K562 (cell line): ENCODE results near the gene NACA. TPM values are rescaled to one million over a fixed set of nuclear protein-coding genes. Genes with fewer than 3 reads are reported as not detected.

Experiments used
- ATAC-seq: fragments of 200-7000 bp; cut with Tn5 transposase; 3 replicates; pipeline ENCODE4 v1.9.1; 2020; ENCODE audit warnings: moderate library complexity
- BruUV-seq: library from RNA; stranded (reverse); fragments of 400-500 nt; replicated peaks from 2 replicates; lab custom pipeline; 2021; lab: Mats Ljungman, UMichigan
- CTCF ChIA-PET: fragments of 300-600 bp; formaldehyde crosslinking; extraction: SDS; loops from one replicate; lab custom pipeline; 2021; ENCODE audit warnings: low intra/inter-chr PET ratio; lab: Yijun Ruan, JAX
- POLR2A ChIA-PET: fragments of 300-600, 350-650 bp; sonication (Branson Sonifier 250); formaldehyde crosslinking; extraction: SDS; loops from one replicate; lab custom pipeline; 2021; ENCODE audit warnings: antibody characterized with exemption, inconsistent platforms; lab: Yijun Ruan, JAX
- DNase-seq, 4 experiments: peaks; one replicate each; pipeline versions ENCODE4 v3.0.0 to v3.0.0-alpha.2; 2011 to 2018; ENCODE audit warnings: low spot score in 3 of 4, mixed read lengths in 3 of 4; ENCODE audit errors: extremely low read depth in 1 of 4
- FAIRE-seq: peaks from 2 replicates; lab custom pipeline; 2011; peaks lifted over from hg19 to GRCh38; lab: Jason Lieb, UNC
- H2AFZ ChIP-seq: 2 replicates; pipeline ENCODE4 v1.6.0; 2011; ENCODE audit warnings: low read depth, low read length, control low read depth, inconsistent platforms
- H3K27ac ChIP-seq: fragments of 200-600 bp; 3 replicates; pipeline ENCODE4 v1.8.0; 2011; ENCODE audit warnings: low read depth, mild to moderate bottlenecking, control low read depth, inconsistent platforms, low read length, moderate library complexity, mixed read lengths; ENCODE audit errors: extremely low read depth
- H3K27me3 ChIP-seq, 2 experiments: fragments of 300-600 bp in 1 of 2; 2 replicates in 1 of 2; 3 replicates in 1 of 2; pipeline versions ENCODE4 v1.6.0 to v1.8.0; 2011; ENCODE audit warnings: inconsistent platforms in 2 of 2, low read length in 2 of 2, mild to moderate bottlenecking in 1 of 2, mixed read lengths in 1 of 2, moderate library complexity in 1 of 2; ENCODE audit not compliant: control insufficient read depth in 2 of 2, insufficient read depth in 2 of 2
- H3K36me3 ChIP-seq: fragments of 300-600 bp; 3 replicates; pipeline ENCODE4 v1.8.0; 2011; ENCODE audit warnings: mild to moderate bottlenecking, low read length, inconsistent platforms; ENCODE audit not compliant: control insufficient read depth, insufficient read depth
- H3K4me1 ChIP-seq, 2 experiments: fragments of 200-600 bp in 1 of 2; replicated peaks in 1 of 2; 2 replicates in 1 of 2; 3 replicates in 1 of 2; pipeline versions ENCODE4 v1.5.1 to v1.8.0; 2011; ENCODE audit warnings: inconsistent platforms in 2 of 2, low read length in 2 of 2, mild to moderate bottlenecking in 1 of 2, mixed read lengths in 1 of 2, moderate library complexity in 1 of 2; ENCODE audit not compliant: control insufficient read depth in 2 of 2, insufficient read depth in 2 of 2
- H3K4me2 ChIP-seq: 2 replicates; pipeline ENCODE4 v1.6.1; 2011; ENCODE audit warnings: low read length, control low read depth, inconsistent platforms, mixed read lengths; ENCODE audit not compliant: insufficient read depth
- H3K4me3 ChIP-seq: fragments of 200-600 bp; sonication (generic), shearing (Covaris generic); 2 replicates; pipeline ENCODE4 v1.5.1; 2016; ENCODE audit warnings: control low read depth, inconsistent platforms
- H3K79me2 ChIP-seq: fragments of 200-600 bp; 3 replicates; pipeline ENCODE4 v1.8.0; 2011; ENCODE audit warnings: low read length, inconsistent platforms; ENCODE audit not compliant: control insufficient read depth, insufficient read depth
- H3K9ac ChIP-seq, 2 experiments: 2 replicates each; pipeline versions ENCODE4 v1.6.0 to v1.6.1; 2011; ENCODE audit warnings: low read depth in 2 of 2, low read length in 2 of 2, control low read depth in 1 of 2, inconsistent platforms in 1 of 2, mild to moderate bottlenecking in 1 of 2, mixed read lengths in 1 of 2; ENCODE audit not compliant: insufficient read depth in 1 of 2
- H3K9me1 ChIP-seq: one replicate; pipeline ENCODE4 v1.6.0; 2011; ENCODE audit warnings: inconsistent platforms, mild to moderate bottlenecking, low read length, moderate library complexity; ENCODE audit not compliant: control insufficient read depth, insufficient read depth
- H3K9me3 ChIP-seq: replicated peaks from 2 replicates; pipeline ENCODE4 v1.5.1; 2011; ENCODE audit warnings: low read depth, low read length, inconsistent platforms; ENCODE audit not compliant: control insufficient read depth, insufficient read depth
- H4K20me1 ChIP-seq: replicated peaks from 2 replicates; pipeline ENCODE4 v1.6.1; 2011; ENCODE audit warnings: low read length, inconsistent platforms, mixed read lengths; ENCODE audit not compliant: control insufficient read depth, insufficient read depth
- AFF1 ChIP-seq, 2 experiments: fragments of 450-650 bp; IDR thresholded peaks; 2 replicates each; pipeline ENCODE4 v1.6.1; 2018; ENCODE audit warnings: mild to moderate bottlenecking in 2 of 2, low read depth in 1 of 2; ENCODE audit not compliant: partially characterized antibody in 2 of 2
- BRD9 ChIP-seq: fragments of 450-650 bp; IDR thresholded peaks from 2 replicates; pipeline ENCODE4 v1.6.1; 2018; ENCODE audit warnings: low read depth; ENCODE audit not compliant: partially characterized antibody
- BRF1 ChIP-seq: IDR thresholded peaks from 3 replicates; pipeline ENCODE4 v1.6.1; 2011; ENCODE audit warnings: borderline replicate concordance, mild to moderate bottlenecking; ENCODE audit not compliant: insufficient read length; ENCODE audit errors: extremely low read depth
- CBFA2T2 ChIP-seq: fragments of 450-650 bp; conservative IDR thresholded peaks from 2 replicates; pipeline ENCODE4 v1.6.1; 2017; ENCODE audit warnings: mild to moderate bottlenecking
- DMBX1 ChIP-seq: fragments of 250-450 bp; sonication (Bioruptor Pico); IDR thresholded peaks from 2 replicates; pipeline ENCODE4 v1.8.0; 2022; ENCODE audit warnings: inconsistent platforms, mild to moderate bottlenecking, moderate library complexity, borderline replicate concordance
- FOXO4 ChIP-seq: fragments of 450-650 bp; formaldehyde crosslinking; IDR thresholded peaks from 2 replicates; pipeline ENCODE4 v1.4.0; 2020; ENCODE audit warnings: mild to moderate bottlenecking, moderate library complexity
- FOXP1 ChIP-seq: sonication (generic); formaldehyde crosslinking; IDR thresholded peaks from 2 replicates; pipeline ENCODE4 v1.8.0; 2022; ENCODE audit warnings: mild to moderate bottlenecking, missing genetic modification reagents
- IRF1 ChIP-seq: sonication (generic); formaldehyde crosslinking; IDR thresholded peaks from 2 replicates; pipeline ENCODE4 v1.8.0; 2022; ENCODE audit warnings: missing genetic modification reagents, mild to moderate bottlenecking, borderline replicate concordance
- NFE2L1 ChIP-seq: fragments of 450-650 bp; IDR thresholded peaks from 2 replicates; pipeline ENCODE4 v1.6.1; 2016; ENCODE audit warnings: missing genetic modification characterization, low read depth, mild to moderate bottlenecking, missing compliant biosample characterization, moderate library complexity, borderline replicate concordance
- NFIX ChIP-seq: fragments of 250-450 bp; sonication (Bioruptor Pico); IDR thresholded peaks from 2 replicates; pipeline ENCODE4 v1.4.0; 2020; ENCODE audit warnings: low read depth, mild to moderate bottlenecking, moderate library complexity
- NFRKB ChIP-seq: fragments of 450-650 bp; IDR thresholded peaks from 2 replicates; pipeline ENCODE4 v1.6.1; 2016; ENCODE audit warnings: low read depth
- RBM39 ChIP-seq: fragments of 200-400 bp; formaldehyde crosslinking; optimal IDR thresholded peaks from 2 replicates; pipeline ENCODE3; 2018; ENCODE audit warnings: low read depth, low read length
- U2AF1 ChIP-seq: fragments of 200-400 bp; formaldehyde crosslinking; optimal IDR thresholded peaks from 2 replicates; pipeline ENCODE3; 2017; ENCODE audit warnings: mild to moderate bottlenecking, low read depth, low read length, moderate library complexity
- ZNF311 ChIP-seq: fragments of 250-450 bp; sonication (Bioruptor Pico); IDR thresholded peaks from 2 replicates; pipeline ENCODE4 v1.4.0; 2020; ENCODE audit warnings: mild to moderate bottlenecking, moderate library complexity
- ZNF695 ChIP-seq: fragments of 450-650 bp; formaldehyde crosslinking; IDR thresholded peaks from 2 replicates; pipeline ENCODE4 v1.4.0; 2020; ENCODE audit warnings: mild to moderate bottlenecking, moderate library complexity
- WGBS: fragments of 100-300 bp; shearing (Covaris generic); methylation state at CpG from one replicate; pipeline ENCODE4 v1.1.6; 2016; ENCODE audit warnings: low coverage, mixed read lengths; ENCODE audit not compliant: insufficient coverage; ENCODE audit errors: missing lambda C conversion rate; 5-methylcytosine and 5-hydroxymethylcytosine counted together
- in situ Hi-C: fragments of 300-500 bp; cut with MboI; formaldehyde crosslinking; loops from 4 replicates; pipeline ENCODE4 v1.15.0; 2018; ENCODE audit warnings: inconsistent platforms, mixed read lengths
- intact Hi-C: fragments of 100-400 bp; cut with micrococcal nuclease; formaldehyde crosslinking; loops from 2 replicates; pipeline ENCODE4 v1.14.2; 2022
- polyA plus RNA-seq, 8 experiments: library from polyadenylated mRNA; depleted of rRNA in 4 of 8; stranded (reverse) in 5 of 8; unstranded in 3 of 8; fragments of >200 nt; fragmentation: Nextera tagmentation in 2 of 8; fragmentation: Illumina TruSeq in 1 of 8; extraction: Ambion mirVana in 2 of 8; extraction: Trizol in 1 of 8; gene quantifications; 2 replicates each; pipeline versions ENCODE4 v1.2.1 to v1.2.3, GENCODE V29; 2011 to 2014; ENCODE audit warnings: inconsistent platforms in 1 of 8, missing spikeins in 1 of 8
- total RNA-seq, 7 experiments: library from RNA; depleted of rRNA in 6 of 7; stranded (reverse); fragments of >200 nt in 6 of 7; fragmentation: Illumina TruSeq in 2 of 7; extraction: Trizol in 2 of 7; gene quantifications; 2 replicates each; pipeline versions ENCODE4 v1.2.1 to v1.2.3, GENCODE V29; 2011 to 2021; ENCODE audit warnings: low replicate concordance in 1 of 7

The NACA gene
- total and polyA plus RNA-seq, 9 of the 15 experiments (the other 6 are each of a cell fraction or from before 2014, with no cell fraction given) = 1,030 to 2,416 (median 1,645) TPM

GRCh38 chr12:56759263-56759908, 34.3 kb upstream of the NACA start:
- FAIRE-seq (no peak), ATAC-seq (no peak), DNase-seq (no peak)
- in situ Hi-C loops (loop anchor here (5.0 to 10.0 kb wide), 3 partner anchors 243 to 425 kb away; no protein-coding TSS in a partner anchor), intact Hi-C loops (loop anchor here (5.0 kb wide), 2 partner anchors 78 to 228 kb away; no protein-coding TSS in a partner anchor)
- 37% methylated on average over 6 of the region's 6 CpGs for WGBS
- no peaks in the 10 kb centered on the region for H4K20me1 ChIP-seq
- no peak overlapping the region for H3K9ac ChIP-seq
- no peak overlapping the region for H3K4me3 ChIP-seq
- H3K4me2 ChIP-seq = no peak overlapping the region
- ChIA-PET POLR2A (interaction anchor here (0.6 to 1.2 kb wide), 2 partner anchors 11 to 70 kb away, joined by 3 read pairs; no protein-coding TSS in a partner anchor), CTCF (no interaction called here)
- no peak overlapping the region for H2AFZ ChIP-seq
- H3K9me1 ChIP-seq = no peaks in the 10 kb centered on the region
- H3K27me3 ChIP-seq = no peaks in the 10 kb centered on the region
- H3K27ac ChIP-seq = no peak overlapping the region
- no TSS peak for BruUV-seq
- H3K79me2 ChIP-seq = no peaks in the 10 kb centered on the region
- H3K4me1 ChIP-seq = no peaks in the 10 kb centered on the region
- H3K36me3 ChIP-seq = no peaks in the 10 kb centered on the region
- H3K9me3 ChIP-seq = peaks cover 7% of the 10 kb centered on the region; the same call in 1 of the 2 replicates
- TF ChIP-seq AFF1 (IDR thresholded peaks at IDR 0.05; ENCODE audit: low read depth in 1 of 2, partially characterized antibody in 2 of 2) (no peak), NFIX (CRISPR knock-in tag) (no peak), U2AF1 (no peak), ZNF695 (CRISPR knock-in tag) (no peak), FOXP1 (CRISPR knock-in tag) (no peak), CBFA2T2 (no peak), BRF1 (no peak), IRF1 (no peak), DMBX1 (CRISPR knock-in tag) (no peak), RBM39 (no peak), ZNF311 (CRISPR knock-in tag) (no peak), NFE2L1 (tag) (no peak), FOXO4 (CRISPR knock-in tag) (no peak), BRD9 (no peak), NFRKB (no peak)
